Ramos (cell line): ENCODE results near the gene KPNB1.
"Not testable (repeated sequence)": the region's sequence is repeated elsewhere in the genome, so short reads cannot be mapped to it uniquely, and the experiment has no call there.

ENCODE experiments used
- in situ Hi-C: fragments of 300-500 bp; cut with MboI; formaldehyde crosslinking; loops from one replicate; pipeline ENCODE4 v1.14.3; 2022; ENCODE audit warnings: low sequenced_read_pairs; ENCODE audit not compliant: unreplicated experiment

The KPNB1 gene

DNA sequence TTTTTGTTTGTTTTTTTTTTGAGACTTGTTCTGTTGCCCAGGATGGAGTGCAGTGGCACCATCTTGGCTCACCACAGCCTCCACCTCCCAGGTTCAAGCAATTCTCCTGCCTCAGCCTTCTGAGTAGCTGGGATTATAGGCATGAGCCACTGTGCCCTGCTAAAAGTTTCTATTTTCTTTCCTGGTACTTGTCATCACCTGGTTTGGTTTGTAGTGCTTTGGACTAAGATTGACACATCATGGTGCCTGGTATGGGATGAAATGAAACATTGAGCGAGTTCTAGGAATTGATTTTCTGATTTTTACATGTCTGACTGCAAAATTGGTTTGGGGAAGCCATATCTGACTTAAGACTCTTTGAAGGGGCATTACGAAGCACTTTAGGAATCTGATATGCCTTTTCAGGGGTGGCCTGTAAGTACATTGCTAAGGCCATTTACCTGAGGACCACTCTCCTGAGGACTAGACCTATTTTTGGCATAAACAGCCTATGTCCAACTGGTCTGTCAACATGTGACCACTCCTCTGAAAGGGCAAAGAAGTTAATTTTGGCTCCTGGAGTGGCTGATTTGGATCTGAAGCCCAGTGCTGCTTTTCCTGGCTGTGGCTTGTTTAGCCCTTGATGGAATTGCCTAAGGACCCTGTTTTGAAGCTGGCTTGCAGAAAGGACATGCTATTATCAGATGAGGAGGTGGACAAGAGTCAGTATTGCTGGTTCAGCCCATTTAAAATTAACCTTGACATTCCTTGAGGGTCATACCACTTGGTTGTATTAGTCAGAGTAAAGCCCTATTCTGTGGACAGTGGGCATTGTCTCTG lies 25.9 kb downstream of the KPNB1 start:
- in situ Hi-C loops = no loop called here

DNA sequence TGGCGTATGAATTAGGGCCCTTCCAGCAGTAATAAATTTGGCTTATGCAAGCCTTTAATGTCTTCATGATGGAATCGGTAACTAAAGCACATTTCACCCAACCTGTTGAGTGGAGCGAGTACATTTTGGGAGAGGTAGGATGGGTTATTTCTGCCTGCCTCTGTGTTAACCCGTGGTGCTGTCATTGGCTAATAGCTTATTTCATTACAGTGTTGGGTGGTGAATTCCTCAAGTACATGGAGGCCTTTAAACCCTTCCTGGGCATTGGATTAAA lies 26.4 kb downstream of the KPNB1 start:
- in situ Hi-C loops = no loop called here

DNA sequence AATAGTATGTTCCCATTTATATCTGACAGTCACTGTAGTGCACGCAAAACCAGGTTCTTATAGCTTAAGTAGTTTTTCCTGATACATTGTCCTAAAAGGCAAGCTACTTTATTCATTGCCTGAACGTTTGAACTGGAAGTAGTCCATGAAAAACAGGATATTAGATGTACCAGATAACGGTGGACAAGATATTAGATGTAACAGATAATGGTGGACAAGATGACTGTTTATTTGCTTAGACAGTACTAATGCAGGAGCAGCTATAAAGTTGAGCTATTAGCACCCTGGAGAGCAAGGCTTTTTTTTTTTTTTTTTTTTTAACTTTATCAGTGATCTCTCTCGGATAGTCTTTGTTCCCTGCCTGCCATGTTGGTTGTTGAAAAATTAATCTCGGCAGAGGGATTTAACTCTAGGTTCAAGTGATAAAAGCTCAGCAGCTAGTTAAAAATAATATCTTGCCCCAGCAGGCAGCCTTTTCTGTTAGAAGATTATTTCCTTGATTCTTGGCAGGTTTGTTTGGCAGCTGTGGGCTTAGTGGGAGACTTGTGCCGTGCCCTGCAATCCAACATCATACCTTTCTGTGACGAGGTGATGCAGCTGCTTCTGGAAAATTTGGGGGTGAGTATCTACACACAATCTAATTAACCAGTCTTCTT lies 26.9 kb downstream of the KPNB1 start:
- in situ Hi-C loops = no loop called here

DNA sequence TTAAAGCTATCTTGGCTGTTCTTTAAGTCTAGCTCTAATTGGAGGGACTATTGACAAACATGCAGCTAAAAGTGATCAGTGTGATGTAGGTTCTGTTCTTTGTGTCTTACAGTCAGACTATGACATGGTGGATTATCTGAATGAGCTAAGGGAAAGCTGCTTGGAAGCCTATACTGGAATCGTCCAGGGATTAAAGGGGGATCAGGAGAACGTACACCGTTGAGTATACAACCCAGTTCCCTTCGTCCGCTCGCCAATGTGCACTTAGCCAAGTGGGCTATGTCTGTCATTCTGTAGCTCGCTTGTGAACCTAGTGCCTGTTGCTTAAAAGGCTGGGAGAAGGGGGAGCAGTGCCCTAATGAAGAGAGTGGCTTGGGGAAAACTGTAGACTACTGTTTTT lies 28.5 kb downstream of the KPNB1 start:
- in situ Hi-C loops = no loop called here

DNA sequence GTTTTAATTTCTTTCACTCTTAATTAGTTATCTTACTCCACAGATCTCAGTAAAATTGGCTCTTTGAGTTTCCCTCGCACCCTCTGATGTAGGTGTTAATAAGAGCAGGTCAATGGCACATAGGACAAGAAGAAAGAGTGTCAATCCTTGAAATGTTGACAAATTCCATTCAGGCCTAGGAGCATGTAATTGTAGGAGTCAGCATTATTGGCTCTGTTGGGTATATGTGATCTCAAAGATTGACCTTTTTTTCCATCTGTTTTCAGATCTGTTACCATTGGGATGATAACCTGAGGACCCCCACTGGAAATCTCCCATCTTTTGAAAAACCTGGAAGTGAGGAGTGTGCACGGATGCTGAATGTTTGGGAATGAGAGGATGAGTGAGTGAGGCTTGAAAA lies 32.4 kb downstream of the KPNB1 start:
- in situ Hi-C loops = no loop called here

DNA sequence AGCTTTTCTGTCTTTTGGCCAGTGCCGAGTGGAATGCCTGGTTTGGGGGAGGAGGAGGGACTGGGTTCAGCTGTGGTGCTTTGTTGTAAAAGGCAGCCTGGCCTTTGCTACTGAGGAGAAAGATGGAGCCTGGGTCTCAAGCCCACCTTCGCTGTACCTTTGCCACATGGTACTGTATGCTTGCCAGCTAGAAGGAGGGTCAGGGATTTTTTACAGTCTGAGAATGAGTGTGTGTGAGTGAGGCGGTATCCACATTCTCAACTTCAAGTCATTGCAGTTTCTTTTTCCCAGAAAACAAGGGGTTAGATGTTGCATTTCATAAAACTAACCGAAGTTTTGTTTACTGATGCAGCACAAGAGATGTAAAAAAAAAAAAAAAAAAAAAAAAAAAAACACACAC lies 33.0 kb downstream of the KPNB1 start:
- in situ Hi-C loops = not testable (repeated sequence)

DNA sequence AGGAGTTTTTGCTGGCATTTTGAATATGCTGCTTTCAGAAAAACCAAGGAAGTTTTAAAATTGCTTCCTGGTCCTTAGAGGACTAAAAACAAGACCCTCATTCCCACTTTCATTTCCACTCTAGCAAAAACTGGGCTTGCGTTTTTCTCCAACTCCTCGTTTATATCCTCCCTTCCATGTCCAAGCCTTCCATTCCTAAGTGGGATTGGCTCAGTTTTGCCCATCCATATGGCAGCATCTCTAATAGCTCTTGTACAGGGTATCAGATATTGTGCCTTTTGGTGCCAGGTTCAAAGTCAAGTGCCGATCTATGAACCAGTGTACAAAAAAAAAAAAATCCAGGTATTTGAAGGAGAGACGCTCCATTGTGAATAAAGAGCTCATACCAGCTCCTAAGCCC lies 34.3 kb downstream of the KPNB1 start:
- in situ Hi-C loops = no loop called here

DNA sequence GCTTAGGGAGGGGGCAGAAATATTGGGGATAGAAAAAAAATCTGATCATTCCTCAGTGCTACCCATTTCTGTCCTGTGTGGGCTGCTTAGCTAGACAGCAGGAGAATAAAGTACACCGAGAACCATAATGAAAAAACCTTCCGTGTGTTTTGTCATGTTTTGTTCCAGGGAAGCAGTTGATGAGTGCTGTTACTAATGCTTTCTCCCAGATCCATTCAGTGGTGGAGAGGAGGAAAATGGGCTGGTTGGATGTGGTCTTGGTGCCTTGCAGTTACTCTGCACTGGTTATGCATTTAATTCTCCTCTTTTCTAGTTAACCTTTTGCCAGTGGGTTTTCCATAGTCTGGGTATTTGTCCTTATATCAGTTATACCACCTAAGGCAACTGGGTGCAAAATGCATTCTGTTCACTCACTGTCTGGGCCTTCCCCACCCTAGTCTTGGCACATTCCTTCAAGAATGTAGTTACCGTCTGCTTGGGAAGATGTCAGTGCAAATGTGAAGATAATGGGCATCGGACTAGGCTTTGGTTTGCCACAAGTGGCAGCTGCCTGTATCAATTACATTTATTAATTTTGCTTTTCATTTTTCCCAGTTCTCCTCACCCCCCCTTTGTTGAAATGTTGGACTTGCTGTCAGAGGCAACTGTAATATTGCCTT lies 34.9 kb downstream of the KPNB1 start:
- in situ Hi-C loops = no loop called here

DNA sequence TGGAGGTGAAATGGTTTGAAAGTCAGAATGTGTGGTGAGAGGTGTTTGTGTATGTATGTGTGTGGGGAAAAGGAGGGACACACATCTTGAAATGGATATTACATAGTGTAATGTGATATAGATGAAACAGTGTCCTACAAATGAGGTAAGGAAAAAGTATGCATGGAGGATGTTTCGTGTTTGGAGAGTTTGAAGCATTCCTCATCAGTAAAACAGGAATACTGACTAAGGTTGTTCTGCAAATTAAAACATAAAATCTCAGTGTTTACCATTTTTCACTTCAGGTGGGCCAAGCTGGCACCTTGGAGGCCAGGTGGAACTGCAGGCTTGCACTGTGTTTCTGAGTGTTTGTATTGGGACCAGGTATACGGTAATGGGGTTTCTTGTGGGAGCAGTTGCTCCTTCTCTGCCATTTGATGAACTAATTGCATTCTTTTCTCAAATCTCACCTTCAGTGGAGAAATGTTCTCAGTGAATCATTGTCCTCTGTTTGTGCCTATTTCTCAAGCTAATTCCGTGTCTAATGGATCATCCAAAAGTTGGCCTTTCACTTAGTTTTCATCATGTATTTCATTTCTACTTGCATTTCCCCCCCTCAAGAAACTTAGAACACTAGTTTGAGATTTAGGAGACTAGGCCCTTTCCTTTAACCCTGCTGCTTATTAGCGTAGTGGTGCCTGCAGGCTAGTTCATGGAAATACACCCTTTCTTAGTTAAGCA lies 36.0 kb downstream of the KPNB1 start:
- in situ Hi-C loops = no loop called here

DNA sequence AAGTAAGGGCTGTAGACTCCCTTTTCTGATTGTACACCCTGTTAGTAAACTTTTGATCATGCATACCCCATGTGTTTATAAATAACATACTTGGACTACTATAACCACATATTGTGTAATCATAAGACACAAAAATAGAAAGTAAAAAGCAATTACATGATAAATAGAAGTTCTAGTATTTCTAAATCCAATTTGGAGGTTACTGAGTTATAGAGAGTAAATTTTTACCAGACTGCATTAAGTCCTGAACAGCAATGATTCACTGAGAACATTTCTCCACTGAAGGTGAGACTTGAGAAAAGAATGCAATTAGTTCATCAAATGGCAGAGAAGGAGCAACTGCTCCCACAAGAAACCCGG lies 36.5 kb downstream of the KPNB1 start:
- in situ Hi-C loops = no loop called here

DNA sequence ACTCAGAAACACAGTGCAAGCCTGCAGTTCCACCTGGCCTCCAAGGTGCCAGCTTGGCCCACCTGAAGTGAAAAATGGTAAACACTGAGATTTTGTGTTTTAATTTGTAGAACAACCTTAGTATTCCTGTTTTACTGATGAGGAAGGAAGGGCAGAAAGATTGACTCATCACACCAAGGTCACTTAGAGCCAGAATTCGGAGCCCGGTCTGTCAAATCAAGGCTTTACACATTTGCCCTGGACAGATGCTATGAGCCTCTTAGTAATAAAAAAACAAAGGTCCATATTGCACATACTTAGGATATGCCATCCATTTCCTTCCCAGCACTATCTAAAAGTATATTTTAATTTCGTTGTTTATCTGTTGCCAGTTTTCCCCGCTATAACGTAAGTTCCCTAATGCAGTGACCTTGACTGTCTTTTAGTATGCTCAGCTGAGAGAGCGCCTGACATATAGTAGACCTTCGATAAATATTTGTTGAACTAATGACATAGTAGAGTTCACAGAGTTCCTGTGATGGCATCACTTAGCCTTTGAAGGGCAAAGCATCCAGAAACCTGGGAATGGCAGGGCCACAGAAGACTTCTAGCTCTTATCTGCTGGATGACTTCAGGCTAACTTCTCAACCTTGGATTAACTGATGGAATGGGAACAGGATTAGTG lies 37.1 kb downstream of the KPNB1 start:
- in situ Hi-C loops = no loop called here

DNA sequence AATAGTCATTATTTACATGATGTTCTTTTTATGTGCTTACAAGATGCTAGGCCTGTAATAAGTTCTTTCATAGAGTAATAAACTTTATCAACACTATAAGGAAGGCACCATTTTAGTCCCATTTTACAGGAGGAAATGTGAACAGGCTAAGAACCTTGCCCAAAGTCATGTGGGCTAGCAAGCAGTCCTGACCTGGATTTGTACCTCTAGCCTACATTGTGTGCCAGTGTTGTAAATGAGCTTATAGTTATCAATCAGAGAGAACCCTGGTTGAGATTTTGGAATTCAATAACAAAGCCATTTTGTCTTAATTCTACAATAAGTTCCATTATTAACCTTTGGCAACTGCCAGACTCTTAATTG lies 37.6 kb downstream of the KPNB1 start:
- in situ Hi-C loops = no loop called here

DNA sequence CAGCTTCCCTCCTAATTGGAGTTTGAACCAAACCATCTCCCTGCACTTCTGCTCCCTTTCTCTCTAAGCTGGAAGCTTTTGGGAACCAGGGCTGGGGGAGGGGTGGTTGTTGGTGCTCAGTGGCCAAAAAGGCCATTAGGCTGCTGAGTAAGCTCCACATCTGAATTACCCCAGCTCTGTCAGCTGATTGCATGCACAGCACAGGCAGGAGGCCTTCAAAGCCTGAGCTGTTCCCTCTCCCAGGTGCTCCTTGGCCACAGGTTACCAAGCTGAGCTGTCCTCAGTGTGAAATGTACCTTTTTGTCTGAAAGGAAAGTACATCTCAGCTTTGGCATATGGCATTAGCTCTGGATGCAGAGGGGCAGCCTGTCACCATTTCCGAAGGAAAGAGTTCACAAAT lies 38.0 kb downstream of the KPNB1 start:
- in situ Hi-C loops = no loop called here

DNA sequence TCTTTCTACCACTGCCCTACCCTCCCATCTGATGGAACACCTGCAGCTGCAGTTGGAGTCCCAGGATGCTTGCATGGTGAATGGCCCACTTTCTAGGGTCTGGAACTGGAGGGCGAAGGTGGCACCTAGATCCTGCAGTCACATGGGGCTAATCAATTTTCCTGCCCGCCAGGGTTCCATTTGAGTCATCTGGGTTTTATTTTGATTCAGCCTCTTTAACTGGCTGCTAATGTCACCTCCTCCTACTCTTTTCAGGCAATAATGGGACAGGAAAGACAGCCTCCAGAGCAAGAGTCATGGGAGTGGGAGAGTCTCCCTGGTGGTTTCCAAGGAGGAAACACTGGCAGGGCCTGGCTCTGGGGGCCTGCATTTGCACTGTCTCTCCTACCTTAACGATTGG lies 40.4 kb downstream of the KPNB1 start:
- in situ Hi-C loops = no loop called here

DNA sequence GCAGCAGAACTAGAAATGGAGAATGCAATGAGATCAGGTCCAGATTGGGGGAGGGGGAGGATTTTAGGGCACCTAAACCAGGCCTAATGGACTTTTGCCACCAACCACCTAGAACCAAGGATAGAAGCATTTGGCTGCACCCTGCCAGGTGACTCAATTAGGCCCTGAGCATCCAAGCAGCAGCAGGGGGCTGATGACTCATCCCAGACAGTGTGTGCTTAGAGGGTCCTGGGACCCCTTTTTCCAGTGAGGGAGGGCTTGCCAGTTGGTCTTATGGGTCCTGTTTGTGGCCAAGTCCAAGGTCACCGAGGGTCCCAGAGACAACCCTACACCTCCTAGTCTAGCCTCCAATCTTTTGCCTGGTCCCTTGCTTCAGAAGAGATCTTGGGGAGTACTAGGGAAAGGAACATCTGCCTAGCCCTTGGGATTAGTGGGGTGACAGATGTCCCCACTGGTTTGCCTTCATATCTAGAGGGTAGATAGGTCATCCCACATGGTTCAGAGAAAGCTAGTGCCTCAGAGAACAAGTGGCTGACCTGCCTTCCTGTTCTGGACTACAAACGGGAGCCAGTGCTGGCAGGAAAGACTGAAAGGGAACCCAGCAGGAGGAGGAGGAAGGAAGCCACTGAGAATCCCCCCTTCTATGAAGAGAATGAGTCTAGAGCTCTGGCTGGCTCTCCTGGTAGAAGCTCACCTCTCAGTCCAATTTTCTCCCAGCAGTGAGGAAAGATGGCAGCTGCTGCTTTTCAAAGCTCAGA lies 42.6 kb downstream of the KPNB1 start:
- in situ Hi-C loops = no loop called here

DNA sequence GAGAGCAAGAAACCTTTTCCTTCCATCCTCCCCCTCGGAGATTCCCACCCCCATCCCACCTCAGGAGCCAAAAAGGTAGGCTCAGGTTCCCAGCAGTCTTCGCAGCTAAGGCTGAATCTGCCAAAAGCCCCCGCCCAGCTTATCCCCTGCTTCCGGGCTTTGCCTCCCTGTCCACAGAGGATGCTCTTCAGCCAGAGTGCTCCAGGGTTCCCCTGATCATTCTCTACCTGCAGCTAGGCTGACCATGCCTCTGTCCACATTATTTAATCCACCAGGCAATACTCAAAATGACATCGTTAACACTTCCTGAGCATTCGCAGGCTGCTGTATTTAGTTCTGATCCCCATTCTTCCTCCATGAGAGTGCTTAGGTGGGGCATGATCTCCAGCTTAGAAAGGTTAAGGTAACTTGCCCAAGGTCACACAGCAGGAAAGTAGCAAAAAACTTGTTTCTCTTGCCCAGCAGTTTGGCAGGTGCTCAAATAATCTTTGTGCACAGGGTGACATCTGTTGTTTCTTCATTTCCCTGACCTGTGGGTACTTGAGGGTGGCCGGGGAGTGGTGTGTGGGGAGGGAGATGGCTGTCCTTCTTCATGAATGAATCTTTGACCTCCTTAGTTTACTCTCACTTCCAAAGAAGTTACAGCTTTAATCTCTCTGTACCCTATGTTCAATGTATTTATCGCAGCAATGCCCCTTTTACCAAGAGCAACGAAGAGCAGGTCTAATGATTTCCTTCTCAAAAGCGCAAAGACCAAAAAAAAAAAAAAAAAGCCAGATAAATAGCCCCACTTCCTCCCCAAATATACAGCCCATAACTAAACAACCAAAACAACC lies 43.4 kb downstream of the KPNB1 start:
- in situ Hi-C loops = no loop called here

DNA sequence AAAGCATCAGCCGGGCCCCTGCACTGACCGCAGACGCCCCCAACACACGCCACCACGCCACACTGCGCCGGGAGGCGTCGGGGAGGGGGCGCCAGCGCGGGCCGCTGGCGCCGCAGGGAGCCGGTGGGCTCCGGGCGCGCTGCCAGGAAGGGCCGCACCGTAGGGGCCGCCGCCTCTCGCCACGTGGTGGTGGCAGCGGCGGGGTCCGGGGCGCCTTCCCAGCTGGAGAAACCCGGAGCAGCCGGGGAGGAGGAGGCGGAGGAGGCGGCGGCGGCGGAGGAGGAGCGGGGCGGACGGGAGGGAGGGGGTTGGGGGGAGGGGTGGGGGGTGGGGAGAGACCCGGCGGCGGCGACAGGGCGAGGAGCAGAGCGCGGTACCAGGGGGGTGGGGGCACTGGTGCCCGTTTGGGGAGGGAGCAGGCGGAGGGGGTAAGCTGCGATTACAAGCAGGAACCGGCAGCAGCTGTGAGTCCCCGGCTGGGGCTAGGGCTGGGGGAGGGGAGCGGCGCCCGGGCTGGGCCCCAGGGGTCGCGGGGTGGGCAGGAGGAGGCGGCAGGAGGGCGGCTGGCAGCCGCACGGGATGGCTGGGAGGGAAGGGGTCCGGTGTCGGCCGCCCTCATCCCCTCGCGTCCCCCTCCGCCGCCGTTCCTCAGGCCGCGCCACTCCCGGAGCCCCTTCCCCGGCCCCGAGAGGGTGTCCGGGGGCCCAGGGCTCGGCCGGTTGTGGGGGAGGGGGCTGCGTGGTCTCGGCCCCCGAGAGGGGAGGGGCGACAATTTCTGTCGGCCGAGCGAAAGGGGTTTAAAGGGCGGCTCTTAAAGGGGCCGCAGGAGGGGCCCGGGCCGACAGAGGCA lies 44.2 kb downstream of the KPNB1 start, which contains the start of gene TBKBP1:
Gene TBKBP1, plus strand, starts transcription at position 431 of the 850 bp plus-strand sequence. CDS start 1,952 bp downstream, outside the sequence.
- in situ Hi-C loops = no loop called here
